HG02970 (cell line): ENCODE data around the gene ABLIM2.

Experiments used
- ATAC-seq: cut with Tn5 transposase; IDR thresholded peaks from one replicate; pipeline ENCODE4 v1.9.1; 2021; ENCODE audit warnings: mild to moderate bottlenecking, moderate library complexity, moderate number of reproducible peaks; ENCODE audit not compliant: unreplicated experiment, low FRiP score

The ABLIM2 gene

GRCh38 chr4:8078109-8078494 is 80.5 kb downstream of the ABLIM2 start:
- ATAC-seq: no peak

- ATAC-seq: no peak
Measured at GRCh38 chr4:8077181-8078108, 81.2 kb downstream of the ABLIM2 start.

GRCh38 chr4:8076023-8076422 is 82.6 kb downstream of the ABLIM2 start:
- no peak for ATAC-seq

GRCh38 chr4:8073206-8073863 is 85.3 kb downstream of the ABLIM2 start:
- no peak for ATAC-seq

- ATAC-seq: no peak
Measured at GRCh38 chr4:8072235-8072968, 86.2 kb downstream of the ABLIM2 start.

- ATAC-seq: no peak
Measured at GRCh38 chr4:8071766-8072165, 86.8 kb downstream of the ABLIM2 start.

GRCh38 chr4:8070736-8071718 is 87.6 kb downstream of the ABLIM2 start:
- ATAC-seq: no peak

- no peak for ATAC-seq
Measured at GRCh38 chr4:8069102-8069752, 89.4 kb downstream of the ABLIM2 start.

- no peak for ATAC-seq
Measured at GRCh38 chr4:8067945-8068896, 90.4 kb downstream of the ABLIM2 start.

GRCh38 chr4:8067274-8067936 is 91.2 kb downstream of the ABLIM2 start:
- ATAC-seq: no peak

- ATAC-seq: no peak
Measured at GRCh38 chr4:8066336-8066931, 92.2 kb downstream of the ABLIM2 start.

- no peak for ATAC-seq
Measured at GRCh38 chr4:8063974-8064563, 94.5 kb downstream of the ABLIM2 start.

- no peak for ATAC-seq
Measured at GRCh38 chr4:8061573-8061972, 97.0 kb downstream of the ABLIM2 start.

- ATAC-seq: no peak
Measured at GRCh38 chr4:8061145-8061544, 97.5 kb downstream of the ABLIM2 start.

GRCh38 chr4:8060632-8061031 is 98.0 kb downstream of the ABLIM2 start:
- no peak for ATAC-seq

GRCh38 chr4:8058031-8058479 is 100.6 kb downstream of the ABLIM2 start:
- no peak for ATAC-seq

- ATAC-seq: no peak
Measured at GRCh38 chr4:8055206-8055605, 103.4 kb downstream of the ABLIM2 start.
